CD4-positive, alpha-beta T cell treated with Interleukin-15 for 1 hour (primary cell): ENCODE results near the gene NDUFV3.
"Not testable (repeated sequence)": the region's sequence is repeated elsewhere in the genome, so short reads cannot be mapped to it uniquely, and the experiment has no call there.

ENCODE experiments used
- DNase-seq: peaks from one replicate; pipeline ENCODE4 v3.0.0-alpha.2; 2020

NDUFV3 gene

DNA sequence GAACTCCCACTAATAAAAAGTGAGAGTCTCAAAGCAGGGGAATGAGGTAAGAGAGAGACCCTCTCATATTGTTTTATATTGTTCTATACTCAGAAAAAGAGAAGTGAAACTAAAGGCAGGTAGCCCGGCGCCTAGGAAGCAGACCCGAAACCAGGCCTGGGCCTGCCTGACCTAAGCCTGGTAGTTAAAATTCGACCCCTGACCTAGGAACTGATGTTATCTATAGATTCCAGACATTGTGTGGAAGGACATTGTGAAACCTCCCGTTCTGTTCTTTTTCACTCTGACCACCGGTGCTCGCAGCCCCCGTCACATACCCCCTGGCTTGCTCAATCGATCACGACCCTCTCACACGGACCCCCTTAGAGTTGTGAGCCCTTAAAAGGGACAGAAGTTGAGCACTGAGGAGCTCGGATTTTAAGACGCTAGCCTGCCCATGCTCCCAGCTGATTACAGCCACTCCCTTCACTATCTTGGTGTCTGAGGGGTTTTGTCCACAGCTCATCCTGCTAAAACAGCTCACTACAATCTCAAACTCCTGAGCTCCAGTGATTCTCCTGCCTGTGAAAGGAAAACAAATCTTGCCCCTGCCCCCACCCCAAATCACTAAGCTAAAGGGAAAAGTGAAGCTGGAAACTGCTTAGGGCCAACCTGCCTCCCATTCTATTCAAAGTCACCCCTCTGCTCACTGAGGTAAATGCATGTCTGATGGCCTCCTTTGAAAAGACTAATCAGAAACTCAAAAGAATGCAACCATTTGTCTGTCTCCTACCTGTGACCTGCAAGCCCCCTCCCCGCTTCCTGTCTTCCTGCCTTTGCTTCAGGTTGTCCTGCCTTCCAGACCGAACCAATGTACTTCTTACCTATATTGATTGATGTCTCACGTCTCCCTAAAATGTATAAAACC, 44.2 kb downstream of the NDUFV3 start:
- peak; percentile 20 for DNase-seq

DNA sequence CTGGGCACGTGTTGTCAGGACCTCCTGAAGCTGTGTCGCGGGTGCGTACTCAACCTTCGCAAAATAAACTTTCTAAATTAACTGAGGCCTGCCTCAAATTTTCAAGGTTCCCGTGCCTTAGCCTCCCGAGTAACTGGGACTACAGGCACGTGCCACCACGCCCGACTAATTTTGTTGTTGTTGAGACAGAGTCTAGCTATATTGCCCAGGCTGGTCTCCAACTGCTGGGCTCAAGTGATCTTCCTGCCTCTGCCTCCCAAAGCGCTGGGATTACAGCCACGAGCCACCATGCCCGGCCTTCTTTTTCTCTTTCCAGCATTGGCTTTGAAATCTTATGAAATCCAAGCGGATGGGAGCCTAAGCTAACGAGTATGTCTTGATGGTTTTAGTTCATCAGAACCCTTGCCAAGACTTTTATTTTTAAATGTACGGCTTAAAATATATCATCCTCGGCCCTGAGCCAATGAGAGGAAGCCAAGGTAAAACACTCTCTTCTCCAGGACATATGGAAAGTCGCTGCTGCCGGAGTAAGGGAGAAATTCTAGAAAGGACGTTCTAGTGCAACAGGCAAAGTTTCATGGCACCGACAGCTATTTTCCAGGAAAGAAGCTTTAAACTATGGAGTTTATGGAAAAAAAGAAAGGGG, 45.0 kb downstream of the NDUFV3 start:
- DNase-seq, result no peak

DNA sequence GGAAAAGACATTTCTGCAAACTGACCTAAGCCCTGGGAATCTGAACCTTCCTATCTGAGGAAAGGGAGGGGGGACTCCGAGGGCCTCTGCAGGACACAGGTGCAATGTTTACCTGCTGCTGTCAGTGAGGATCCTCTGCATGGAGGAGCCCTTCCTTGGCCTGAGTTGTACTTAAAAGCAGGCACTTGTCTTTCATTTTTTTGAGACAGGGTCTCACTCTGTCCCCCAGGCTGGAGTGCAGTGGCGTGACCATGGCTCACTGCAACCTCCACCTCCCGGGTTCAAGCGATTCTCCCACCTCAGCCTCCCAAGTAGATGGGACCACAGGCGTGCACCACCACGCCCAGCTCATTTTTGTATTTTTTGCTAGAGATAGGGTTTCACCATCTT, 45.5 kb downstream of the NDUFV3 start:
- not testable (repeated sequence) for DNase-seq

DNA sequence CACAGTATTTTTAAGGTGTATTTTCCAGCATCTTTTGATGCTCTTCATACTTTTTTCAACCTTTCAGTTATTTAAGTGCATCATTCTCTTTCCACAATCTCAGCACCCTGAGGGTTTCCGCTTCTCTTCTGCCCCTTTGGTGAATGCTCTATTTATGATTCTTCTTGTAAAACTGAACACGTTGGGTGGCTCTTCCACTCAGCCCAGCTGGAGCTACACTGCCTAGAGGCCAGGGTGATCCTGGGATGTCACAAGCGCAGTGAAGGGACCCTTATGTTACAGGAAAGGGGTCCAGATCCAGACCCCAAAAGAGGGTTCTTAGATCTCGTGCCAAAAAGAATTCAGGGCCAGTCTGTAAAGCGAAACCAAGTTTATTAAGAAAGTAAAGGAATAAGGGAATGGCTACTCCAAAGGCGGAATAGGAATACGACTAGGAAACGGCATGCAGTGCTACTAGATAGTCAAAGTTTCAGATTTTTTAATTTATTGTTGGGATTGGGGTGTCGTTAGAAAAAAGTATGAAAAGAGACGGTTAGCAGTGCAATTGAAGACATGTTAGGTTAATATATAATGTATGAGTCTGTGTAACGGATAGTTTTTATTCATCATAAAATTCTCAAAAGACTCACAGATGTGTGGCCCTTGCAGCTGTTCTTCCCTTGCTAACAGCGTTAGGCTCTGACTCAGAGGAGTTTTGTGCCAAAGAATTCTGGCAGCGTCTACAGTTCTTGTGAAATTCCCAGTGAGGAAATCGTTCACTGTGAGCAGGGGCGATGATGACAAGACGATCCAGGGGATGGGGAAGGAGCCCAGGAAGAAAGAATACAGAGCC, 46.7 kb downstream of the NDUFV3 start:
- no peak for DNase-seq

DNA sequence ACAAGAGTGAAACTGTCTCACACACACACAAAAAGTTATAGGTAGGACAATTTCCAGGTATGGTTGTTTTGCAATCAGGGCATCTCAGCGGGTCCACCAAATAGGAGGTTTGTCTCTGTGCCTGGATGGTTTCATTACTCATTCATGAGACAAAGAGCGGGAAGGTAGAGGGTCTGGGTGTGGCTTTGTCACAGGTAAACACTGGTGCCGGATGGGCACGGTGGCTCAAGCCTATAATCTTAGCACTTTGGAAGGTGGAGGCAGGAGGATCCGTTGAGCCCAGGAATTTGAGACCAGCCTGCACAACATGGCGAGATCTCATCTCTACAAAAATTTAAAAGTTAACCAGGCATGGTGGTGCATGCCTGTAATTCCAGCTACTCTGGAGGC, 48.6 kb downstream of the NDUFV3 start:
- no peak for DNase-seq

DNA sequence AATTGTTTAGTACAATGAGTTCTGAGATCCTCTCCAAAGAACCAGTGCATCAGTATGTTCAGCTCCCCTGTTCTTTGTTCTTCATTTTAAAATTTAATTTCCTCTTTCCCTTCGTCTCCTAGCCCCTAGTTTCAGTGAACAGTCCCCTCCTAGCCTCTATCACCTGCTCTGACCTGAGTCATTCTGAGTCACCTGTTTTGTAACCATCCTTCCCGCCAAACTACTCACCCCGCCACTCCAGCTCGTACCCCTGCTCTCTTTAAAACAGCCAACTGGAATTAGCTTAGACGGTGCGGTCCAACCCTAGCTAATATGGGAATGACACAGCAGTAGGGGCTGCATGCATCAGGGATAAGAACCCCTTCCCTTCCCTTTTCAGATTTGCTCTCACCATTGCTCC, 49.1 kb downstream of the NDUFV3 start:
- no peak for DNase-seq

DNA sequence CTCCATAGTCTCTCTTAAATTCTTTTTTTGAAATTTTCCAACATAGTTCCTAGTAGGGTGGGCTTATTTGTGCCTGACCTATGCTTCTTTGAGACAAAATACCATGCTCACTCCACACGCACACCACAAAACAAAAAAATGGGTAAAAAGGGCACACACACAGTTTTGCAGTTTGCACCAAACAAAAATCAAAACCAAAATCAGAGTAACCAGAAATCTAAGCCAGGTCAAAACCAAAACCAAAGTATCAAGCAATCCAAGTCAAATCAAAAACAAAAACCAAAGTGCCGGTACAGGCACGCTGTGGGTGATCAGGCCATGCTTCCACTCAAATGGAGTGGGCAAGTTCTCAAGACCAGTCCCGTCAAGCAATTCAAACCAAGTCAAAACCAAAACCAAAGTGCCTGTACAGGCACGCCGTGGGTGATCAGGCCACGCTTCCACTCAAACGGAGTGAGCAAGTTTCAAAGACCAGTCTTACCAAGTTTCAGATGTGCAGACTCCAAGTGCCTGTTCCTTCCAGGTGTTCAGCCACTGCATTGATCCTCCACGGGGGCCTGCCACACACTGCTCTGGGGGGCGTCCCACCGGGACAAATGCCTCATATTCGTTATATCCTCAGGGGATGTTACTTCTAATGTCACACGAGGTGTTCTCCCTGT, 56.1 kb downstream of the NDUFV3 start:
- not testable (repeated sequence) for DNase-seq

DNA sequence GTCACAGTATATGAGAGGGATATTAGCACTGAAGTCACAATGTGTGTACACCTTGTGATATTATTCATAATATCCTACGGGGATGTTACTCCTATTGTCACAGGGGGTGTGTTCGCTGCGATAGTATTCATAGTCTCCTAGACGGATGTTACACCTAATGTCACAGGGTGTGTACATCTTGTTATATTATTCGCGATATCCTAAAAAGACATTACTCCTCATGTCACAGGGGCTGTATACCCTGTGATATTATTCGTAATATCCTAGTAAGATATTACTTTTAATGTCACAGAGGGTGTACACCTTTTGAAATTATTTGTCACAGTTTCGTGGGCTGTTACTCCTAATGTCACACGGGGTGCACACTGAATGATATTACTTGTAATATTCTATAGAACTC, 58.1 kb downstream of the NDUFV3 start:
- not testable (repeated sequence) for DNase-seq

DNA sequence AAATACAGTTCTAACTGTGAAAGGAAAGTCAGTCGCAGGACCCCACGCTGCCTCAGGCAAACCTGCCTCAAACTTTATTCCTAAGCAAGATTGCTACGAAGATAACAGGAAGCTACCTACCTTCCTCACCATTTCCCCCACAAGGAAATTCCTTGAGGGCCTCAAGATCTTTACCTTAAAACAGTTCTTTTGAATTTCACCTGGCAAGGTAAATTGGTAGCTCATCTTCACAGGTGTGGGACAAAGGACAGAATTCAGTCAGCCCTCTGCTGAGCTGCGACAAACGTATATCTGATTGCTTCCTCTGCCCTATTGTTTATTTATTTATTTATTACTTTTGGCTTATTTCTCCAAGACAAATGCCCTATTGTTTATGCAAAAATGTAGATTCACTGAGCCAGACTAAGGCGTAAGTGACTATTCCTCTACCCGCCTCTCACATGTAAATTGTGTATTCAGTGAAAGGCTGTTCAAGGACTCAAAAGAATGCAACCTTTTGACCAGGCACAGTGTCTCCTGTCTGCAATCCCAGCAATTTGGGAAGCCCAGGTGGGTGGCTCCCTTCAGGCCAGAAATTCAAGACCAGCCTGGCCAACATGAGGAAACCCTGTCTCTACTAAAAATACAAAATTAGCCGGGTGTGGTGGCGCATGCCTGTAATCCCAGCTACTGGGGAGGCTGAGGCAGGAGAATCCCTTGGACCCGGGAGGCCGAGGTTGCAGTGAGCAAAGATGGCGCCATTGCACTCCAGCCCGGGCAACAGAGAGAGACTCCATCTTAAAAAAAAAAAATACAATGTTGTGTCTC, 63.9 kb downstream of the NDUFV3 start:
- no peak for DNase-seq

DNA sequence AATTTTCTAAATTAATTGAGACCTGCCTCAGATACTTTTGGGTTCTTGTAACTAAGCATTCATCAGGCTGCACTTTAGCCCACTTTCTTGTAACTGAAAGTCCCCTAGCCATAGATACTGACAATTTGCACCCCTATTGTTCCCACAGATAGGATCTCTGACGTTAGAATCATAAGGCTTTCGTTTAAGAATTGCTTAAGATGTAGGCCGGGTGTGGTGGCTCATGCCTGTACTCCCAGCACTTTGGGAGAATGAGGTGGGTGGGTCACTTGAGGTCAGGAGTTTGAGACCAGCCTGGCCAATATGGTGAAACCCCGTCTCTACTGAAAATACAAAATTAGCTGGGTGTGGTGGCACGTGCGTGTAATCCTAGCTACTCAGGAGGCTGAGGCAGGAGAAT, 65.0 kb downstream of the NDUFV3 start:
- not testable (repeated sequence) for DNase-seq

DNA sequence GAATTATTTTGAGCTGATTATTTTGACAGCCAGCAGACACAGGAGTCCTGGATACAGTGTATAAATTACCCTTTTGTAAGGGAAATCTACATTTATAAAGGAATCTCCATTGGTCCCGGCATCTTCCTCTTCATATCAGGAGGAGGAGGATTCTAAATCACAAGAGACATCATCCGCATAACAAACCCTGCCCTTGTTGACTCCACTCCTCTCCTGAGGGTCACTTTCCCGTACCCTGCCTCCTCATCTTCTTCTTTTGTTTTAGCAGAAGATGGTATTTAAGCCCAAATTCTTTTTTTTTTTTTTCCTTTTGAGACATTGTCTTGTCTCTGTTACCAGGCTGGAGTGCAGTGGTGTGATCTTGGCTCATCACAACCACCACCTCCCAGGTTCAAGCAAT, 66.6 kb downstream of the NDUFV3 start:
- no peak for DNase-seq

DNA sequence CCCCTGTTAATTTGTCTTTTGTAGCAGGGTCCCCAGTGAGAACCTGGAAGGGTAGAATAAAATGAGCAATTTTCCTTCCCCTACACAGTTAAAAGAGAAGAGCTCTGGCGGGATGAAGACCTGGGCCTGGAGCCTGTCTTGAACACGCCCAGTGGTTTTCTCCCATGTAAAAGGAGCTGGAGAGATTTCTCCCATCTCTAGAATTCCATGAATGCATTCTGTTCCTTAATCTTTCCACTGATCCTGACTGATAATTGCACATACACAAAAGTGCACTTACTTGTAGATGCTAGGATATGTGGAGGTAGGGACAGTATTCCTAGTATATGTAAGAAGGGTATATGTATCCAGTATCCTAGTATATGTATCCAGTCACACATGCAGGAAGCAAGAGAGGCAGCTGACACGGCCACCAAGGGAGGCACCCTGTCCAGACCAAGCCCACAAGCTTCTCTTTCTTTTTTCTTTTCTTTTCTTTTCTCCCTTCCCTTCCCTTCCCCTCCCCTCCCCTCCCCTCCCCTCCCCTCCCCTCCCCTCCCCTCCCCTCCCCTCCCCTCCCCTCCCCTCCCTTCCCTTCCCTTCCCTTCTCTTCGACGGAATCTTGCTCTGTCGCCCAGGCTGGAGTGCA, 69.4 kb downstream of the NDUFV3 start:
- no peak for DNase-seq
